Measurements from ENCODE around the gene TNFRSF8. TPM values are rescaled to one million over a fixed set of nuclear protein-coding genes. Genes with fewer than 3 reads are reported as not detected.
A peak's percentile ranks its signal among the peaks of the same experiment; 100 is the strongest.

Gene TNFRSF8
- total RNA-seq, 2 donors from 2014 or later = 16.3 to 77.3 TPM

DNA sequence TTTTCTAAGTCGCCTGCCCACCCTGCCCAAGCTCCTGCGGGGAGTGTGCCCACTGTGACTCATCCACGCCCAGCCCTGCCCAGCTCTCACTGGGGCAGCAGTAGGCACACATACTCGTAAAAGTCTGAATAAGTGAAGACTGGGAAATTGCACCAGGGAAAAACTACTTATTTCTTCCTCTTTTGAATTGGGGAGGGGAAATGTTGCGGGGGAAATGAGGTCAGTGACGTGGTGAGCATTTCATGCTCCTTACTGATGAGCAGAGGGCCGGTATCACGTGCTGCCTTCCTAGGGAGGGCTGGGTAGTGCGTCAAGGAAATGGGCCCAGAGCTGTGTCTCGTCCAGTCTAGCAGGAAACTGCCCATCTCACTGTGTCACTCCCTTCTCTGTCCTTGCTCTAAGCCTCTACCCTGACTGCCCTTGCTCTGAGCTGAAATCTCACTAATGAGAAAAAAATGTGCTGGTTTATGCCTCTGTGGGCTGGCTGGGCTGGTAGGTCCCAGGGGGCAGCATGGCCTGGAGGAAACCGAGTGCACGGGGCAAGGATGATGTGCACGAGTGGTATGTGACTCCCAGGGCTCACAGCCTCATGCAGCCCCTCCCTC, 90.2 kb downstream of the TNFRSF8 start:
- H3K27ac Mint-ChIP-seq = peak overlapping the region; percentile 99 to 100
- peaks cover 6% of the 10 kb centered on the region for H3K9me3 Mint-ChIP-seq
- H3K4me3 Mint-ChIP-seq = peak overlapping the region; percentile 86
- H3K4me1 Mint-ChIP-seq (ENCODE audit: low read depth in 2 of 2) = peaks cover 82 to 91% of the 10 kb centered on the region in 2 donors
- peak; percentile 82 for DNase-seq (ENCODE audit: low spot score)
- peaks cover 9% of the 10 kb centered on the region for H3K36me3 Mint-ChIP-seq
- ATAC-seq = peak; percentile 61 to 69
- H3K27me3 Mint-ChIP-seq = no peaks in the 10 kb centered on the region

- H3K9me3 Mint-ChIP-seq = peaks cover 3% of the 10 kb centered on the region
- H3K27ac Mint-ChIP-seq = peak overlapping the region; percentile 99 to 100
- H3K36me3 Mint-ChIP-seq = no peaks in the 10 kb centered on the region
- H3K4me3 Mint-ChIP-seq = peak overlapping the region; percentile 75
- DNase-seq (ENCODE audit: low spot score) (no peak), ATAC-seq (no peak)
- H3K4me1 Mint-ChIP-seq (ENCODE audit: low read depth in 2 of 2) = peaks cover 78 to 84% of the 10 kb centered on the region in 2 donors
- H3K27me3 Mint-ChIP-seq = no peaks in the 10 kb centered on the region
These were observed 92.2 kb downstream of the TNFRSF8 start for GRCh38 chr1:12155328-12155727.

DNA sequence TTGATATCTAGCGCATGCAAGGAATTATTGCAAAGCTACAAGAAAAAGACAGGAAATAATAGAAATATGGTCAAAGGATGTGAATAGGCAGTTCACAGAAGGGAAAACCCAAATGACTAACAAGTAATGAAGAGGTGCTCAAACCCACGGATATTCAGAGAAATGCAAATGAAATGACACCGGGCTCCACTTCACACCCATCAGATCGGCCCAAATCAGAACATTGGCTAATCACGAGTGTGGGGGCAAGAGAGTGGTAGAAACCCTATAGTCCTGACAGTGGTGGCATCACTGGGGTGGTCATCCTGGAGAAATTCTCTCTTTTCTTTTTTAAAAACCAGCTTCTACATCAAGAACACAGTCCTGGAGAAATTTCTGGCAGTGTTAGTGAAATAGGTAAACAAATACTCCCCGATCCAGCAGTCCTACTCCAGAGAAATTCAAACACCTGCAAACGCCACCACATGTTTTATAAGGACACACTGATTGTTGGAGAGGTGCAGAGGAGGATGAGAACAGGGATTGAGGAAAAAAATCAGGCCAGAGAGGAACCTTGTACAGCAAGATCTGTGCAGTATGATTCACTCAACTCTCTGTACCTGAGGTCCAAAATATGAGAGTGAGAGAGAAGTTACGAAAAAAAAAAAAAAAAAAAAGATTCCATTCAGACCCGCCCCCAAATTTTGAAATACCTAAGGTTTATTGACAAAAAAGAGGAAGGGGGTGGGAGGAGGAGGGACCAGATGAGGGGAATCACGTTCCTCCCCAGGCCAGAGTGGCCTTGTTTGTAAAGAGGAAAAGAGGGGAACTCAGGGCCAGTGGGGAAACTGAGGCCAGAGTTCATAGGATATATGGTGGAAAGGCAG, 94.5 kb downstream of the TNFRSF8 start:
- Mint-ChIP-seq H3K36me3 (no peaks in the 10 kb centered on the region), H3K27me3 (no peaks in the 10 kb centered on the region), H3K9me3 (no peaks in the 10 kb centered on the region), H3K4me3 (peak overlapping the region; percentile 86), H3K27ac (peak overlapping the region; percentile 99 to 100), H3K4me1 (ENCODE audit: low read depth in 2 of 2) (peaks cover 76 to 81% of the 10 kb centered on the region in 2 donors)
- peak; percentile 87 for DNase-seq (ENCODE audit: low spot score)
- peak; percentile 75 to 86 for ATAC-seq

DNA sequence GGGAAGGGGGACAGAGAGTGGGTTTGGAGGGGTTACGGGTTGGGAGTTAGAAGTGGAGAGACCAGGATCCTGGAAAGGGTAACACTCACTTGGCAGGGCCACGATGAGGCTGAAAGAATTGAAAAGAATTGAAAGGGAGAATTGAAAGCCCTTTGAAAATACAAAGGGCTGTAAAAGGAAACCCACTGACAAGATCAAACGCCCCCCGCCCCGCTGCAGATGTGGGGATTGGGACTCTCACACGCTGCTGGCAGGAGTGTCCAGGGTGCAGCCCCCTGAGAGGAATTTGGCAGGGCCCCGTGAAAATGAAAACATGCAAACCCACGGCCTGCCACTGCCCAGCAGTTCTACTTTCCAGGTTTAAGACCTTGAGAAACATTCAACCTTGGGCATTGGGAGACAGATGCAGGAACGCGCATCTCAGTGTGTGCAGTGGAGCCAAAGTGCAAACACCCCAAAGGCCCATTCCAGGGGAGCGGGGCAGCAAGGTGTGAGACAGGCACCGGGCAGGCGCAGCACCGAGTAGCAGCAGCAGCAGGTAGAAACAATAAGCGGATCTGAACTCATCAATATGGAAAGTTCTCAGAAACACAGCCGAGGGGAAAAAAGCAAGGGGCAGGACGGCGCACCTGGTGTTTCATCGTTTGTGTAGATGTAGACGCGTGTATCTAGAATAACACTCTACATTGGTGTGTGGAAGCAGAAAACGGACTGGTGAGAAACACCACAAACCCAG, 95.4 kb downstream of the TNFRSF8 start:
- peak overlapping the region; percentile 99 to 100 for H3K27ac Mint-ChIP-seq
- no peaks in the 10 kb centered on the region for H3K36me3 Mint-ChIP-seq
- DNase-seq (ENCODE audit: low spot score) (no peak), ATAC-seq (no peak)
- peaks cover 76 to 81% of the 10 kb centered on the region in 2 donors for H3K4me1 Mint-ChIP-seq (ENCODE audit: low read depth in 2 of 2)
- H3K27me3 Mint-ChIP-seq = no peaks in the 10 kb centered on the region
- no peaks in the 10 kb centered on the region for H3K9me3 Mint-ChIP-seq
- peak overlapping the region; percentile 86 for H3K4me3 Mint-ChIP-seq

GRCh38 chr1:12159816-12160215, 96.7 kb downstream of the TNFRSF8 start:
- DNase-seq (ENCODE audit: low spot score) = no peak
- no peaks in the 10 kb centered on the region for H3K9me3 Mint-ChIP-seq
- no peaks in the 10 kb centered on the region for H3K27me3 Mint-ChIP-seq
- peaks cover 86 to 88% of the 10 kb centered on the region in 2 donors for H3K4me1 Mint-ChIP-seq (ENCODE audit: low read depth in 2 of 2)
- no peaks in the 10 kb centered on the region for H3K36me3 Mint-ChIP-seq
- H3K4me3 Mint-ChIP-seq = peak overlapping the region; percentile 22
- peak overlapping the region; percentile 99 for H3K27ac Mint-ChIP-seq
- no peak for ATAC-seq

DNA sequence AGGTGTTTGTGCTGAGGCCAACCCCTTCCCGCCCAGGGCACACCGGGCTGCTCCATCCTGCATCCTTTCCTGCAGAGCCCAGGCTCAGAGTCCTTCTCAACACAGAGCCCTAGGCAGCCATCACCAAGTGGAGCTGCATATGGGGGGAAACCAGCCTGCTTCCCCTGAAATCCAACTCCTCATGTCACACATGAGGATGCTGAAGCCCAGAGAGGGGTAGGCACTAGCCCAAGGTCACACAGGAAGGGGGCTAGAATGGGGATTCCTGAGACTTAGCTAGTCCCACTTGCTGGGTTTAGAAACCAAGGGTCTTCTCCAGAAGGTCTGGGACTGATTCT, 98.2 kb downstream of the TNFRSF8 start:
- Mint-ChIP-seq H3K36me3 (no peaks in the 10 kb centered on the region), H3K27ac (peak overlapping the region; percentile 99), H3K27me3 (no peaks in the 10 kb centered on the region), H3K4me1 (ENCODE audit: low read depth in 2 of 2) (peaks cover 76 to 79% of the 10 kb centered on the region in 2 donors), H3K9me3 (no peaks in the 10 kb centered on the region), H3K4me3 (peak overlapping the region; percentile 89)
- DNase-seq (ENCODE audit: low spot score) (no peak), ATAC-seq (peak; percentile 1 to 2)

GRCh38 chr1:12161662-12162458, 98.8 kb downstream of the TNFRSF8 start:
- peak; percentile 89 for ATAC-seq
- Mint-ChIP-seq H3K27me3 (no peaks in the 10 kb centered on the region), H3K4me3 (peak overlapping the region; percentile 89), H3K27ac (peak overlapping the region; percentile 99), H3K9me3 (no peaks in the 10 kb centered on the region), H3K36me3 (no peaks in the 10 kb centered on the region), H3K4me1 (ENCODE audit: low read depth in 2 of 2) (peaks cover 72 to 80% of the 10 kb centered on the region in 2 donors)
- peak; percentile 91 for DNase-seq (ENCODE audit: low spot score)

GRCh38 chr1:12162459-12163137, 99.5 kb downstream of the TNFRSF8 start:
- DNase-seq (ENCODE audit: low spot score) (no peak), ATAC-seq (no peak)
- H3K4me1 Mint-ChIP-seq (ENCODE audit: low read depth in 2 of 2) = peaks cover 67 to 74% of the 10 kb centered on the region in 2 donors
- peak overlapping the region; percentile 89 for H3K4me3 Mint-ChIP-seq
- peak overlapping the region; percentile 99 for H3K27ac Mint-ChIP-seq
- H3K9me3 Mint-ChIP-seq = no peaks in the 10 kb centered on the region
- H3K36me3 Mint-ChIP-seq = peaks cover 4% of the 10 kb centered on the region
- H3K27me3 Mint-ChIP-seq = no peaks in the 10 kb centered on the region

DNA sequence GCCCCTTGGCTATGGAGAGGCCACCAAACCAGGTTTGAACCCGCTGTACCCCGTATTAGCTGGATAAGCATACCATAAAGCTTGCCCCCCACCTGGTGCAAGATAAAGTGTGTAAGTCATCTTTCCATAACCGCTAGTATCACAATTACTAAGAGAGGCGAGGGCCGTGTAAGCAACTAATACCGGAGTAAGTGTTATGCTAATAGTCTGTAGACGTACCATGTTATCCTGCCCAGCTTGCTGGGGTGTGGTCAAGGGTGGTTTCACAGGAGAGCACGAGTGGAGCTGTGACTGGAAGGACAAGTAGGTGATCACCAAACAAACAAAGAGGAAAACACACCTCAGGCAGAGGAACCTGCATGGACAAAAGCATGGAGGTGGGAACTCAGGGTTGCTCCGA, 100.1 kb downstream of the TNFRSF8 start:
- peaks cover 66 to 71% of the 10 kb centered on the region in 2 donors for H3K4me1 Mint-ChIP-seq (ENCODE audit: low read depth in 2 of 2)
- no peaks in the 10 kb centered on the region for H3K27me3 Mint-ChIP-seq
- peak overlapping the region; percentile 99 for H3K27ac Mint-ChIP-seq
- DNase-seq (ENCODE audit: low spot score) = no peak
- H3K36me3 Mint-ChIP-seq = peaks cover 10% of the 10 kb centered on the region
- peak in 1 of 2 donors; percentile 1 for ATAC-seq
- H3K4me3 Mint-ChIP-seq = peak overlapping the region; percentile 89
- no peaks in the 10 kb centered on the region for H3K9me3 Mint-ChIP-seq

DNA sequence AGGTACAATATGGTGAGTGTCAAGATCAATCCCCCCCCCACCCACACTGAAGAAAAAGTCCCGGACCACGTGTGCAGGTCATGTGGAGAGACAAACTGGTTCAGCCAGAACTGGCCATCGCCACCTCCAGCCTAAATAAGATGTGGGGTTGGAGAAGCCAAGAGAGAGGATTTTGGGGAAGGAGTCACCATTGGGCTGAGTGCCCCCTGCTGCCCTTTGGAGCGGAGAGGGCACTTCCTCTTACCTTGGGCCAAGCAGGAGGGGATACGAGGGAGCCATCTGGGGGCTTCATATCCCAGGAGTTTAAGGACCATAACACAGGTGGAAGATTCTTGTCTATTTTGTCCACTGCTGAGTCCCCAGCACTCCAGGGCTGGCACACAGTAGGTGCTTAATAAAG, 101.1 kb downstream of the TNFRSF8 start:
- peak overlapping the region; percentile 22 for H3K4me3 Mint-ChIP-seq

DNA sequence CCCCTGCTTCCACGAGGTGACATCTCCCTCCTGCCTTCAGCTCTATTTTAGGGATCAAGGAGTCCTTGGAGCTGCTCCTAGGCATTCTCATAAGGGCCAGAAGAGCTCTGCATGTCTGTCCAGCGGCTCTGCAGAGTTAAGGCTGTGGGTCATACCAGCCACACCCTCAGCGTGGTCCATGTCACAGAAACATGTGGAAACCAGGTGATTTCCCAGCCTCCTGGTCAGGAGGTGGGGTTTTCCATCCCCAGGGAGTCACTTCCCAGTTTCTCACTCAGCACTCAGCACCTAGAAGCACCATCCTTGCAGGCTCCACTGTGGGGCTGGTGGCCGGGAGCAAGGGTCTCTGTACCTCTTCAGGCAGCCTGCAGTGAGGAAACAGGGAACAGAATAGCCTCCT, 102.2 kb downstream of the TNFRSF8 start:
- Mint-ChIP-seq H3K27me3 (no peaks in the 10 kb centered on the region), H3K27ac (peak overlapping the region in 1 of 2 donors; percentile 99), H3K9me3 (no peaks in the 10 kb centered on the region), H3K4me3 (no peak overlapping the region), H3K36me3 (peaks cover 19% of the 10 kb centered on the region), H3K4me1 (ENCODE audit: low read depth in 2 of 2) (peaks cover 67 to 75% of the 10 kb centered on the region in 2 donors)
- ATAC-seq = no peak
- no peak for DNase-seq (ENCODE audit: low spot score)

More for the DNA sequence above, 101.1 kb downstream of the TNFRSF8 start:
- no peaks in the 10 kb centered on the region for H3K9me3 Mint-ChIP-seq
- peaks cover 18% of the 10 kb centered on the region for H3K36me3 Mint-ChIP-seq
- H3K27me3 Mint-ChIP-seq = no peaks in the 10 kb centered on the region
- peak overlapping the region; percentile 99 for H3K27ac Mint-ChIP-seq
- ATAC-seq (no peak), DNase-seq (ENCODE audit: low spot score) (no peak)
- peaks cover 66 to 70% of the 10 kb centered on the region in 2 donors for H3K4me1 Mint-ChIP-seq (ENCODE audit: low read depth in 2 of 2)

GRCh38 chr1:12166834-12167492, 103.9 kb downstream of the TNFRSF8 start, which contains the start of gene TNFRSF1B:
Gene TNFRSF1B (plus strand): TSS chr1:12166991. CDS start chr1:12167092, 101 bp downstream.
- Mint-ChIP-seq H3K27me3 (no peaks in the 10 kb centered on the region), H3K4me3 (peak within 1 kb of the TSS; percentile 100), H3K4me1 (ENCODE audit: low read depth in 2 of 2) (peaks cover 65 to 72% of the 10 kb centered on the region in 2 donors), H3K27ac (peak within 1 kb of the TSS; percentile 99), H3K9me3 (no peaks in the 10 kb centered on the region), H3K36me3 (peaks cover 26% of the 10 kb centered on the region)
- peak; percentile 80 to 88 for ATAC-seq
- peak; percentile 85 for DNase-seq (ENCODE audit: low spot score)

All from natural killer cell treated with Interleukin-12 subunit alpha and Interleukin-12 subunit beta and Interleukin-15 and Interleukin-18, amount 100 ng/mL, for 72 hours (primary cell).